K562 (cell line): ENCODE measurements around the gene CDH19. TPM values are rescaled to one million over a fixed set of nuclear protein-coding genes. Genes with fewer than 3 reads are reported as not detected.

Experiments used
- BCLAF1 ChIP-seq, 2 experiments: fragments of 450-650 bp in 1 of 2; IDR thresholded peaks; 2 replicates each; pipeline ENCODE4 v1.6.1; 2011 to 2017; ENCODE audit warnings: low read depth in 2 of 2, antibody characterized with exemption in 1 of 2, borderline replicate concordance in 1 of 2, low read length in 1 of 2, mild to moderate bottlenecking in 1 of 2, mixed read lengths in 1 of 2; ENCODE audit not compliant: control insufficient read depth in 1 of 2
- MCM3 ChIP-seq: fragments of 450-650 bp; IDR thresholded peaks from 2 replicates; pipeline ENCODE4 v1.6.1; 2016
- PHB2 ChIP-seq: fragments of 450-650 bp; IDR thresholded peaks from 2 replicates; pipeline ENCODE4 v1.6.1; 2017; ENCODE audit warnings: low read depth
- SRSF9 ChIP-seq: fragments of 200-400 bp; formaldehyde crosslinking; IDR thresholded peaks from 2 replicates; pipeline ENCODE4 v1.6.1; 2017; ENCODE audit warnings: low read depth, low read length, borderline replicate concordance
- polyA plus RNA-seq, 8 experiments: library from polyadenylated mRNA; depleted of rRNA in 4 of 8; stranded (reverse) in 5 of 8; unstranded in 3 of 8; fragments of >200 nt; fragmentation: Nextera tagmentation in 2 of 8; fragmentation: Illumina TruSeq in 1 of 8; extraction: Ambion mirVana in 2 of 8; extraction: Trizol in 1 of 8; gene quantifications; 2 replicates each; pipeline versions ENCODE4 v1.2.1 to v1.2.3, GENCODE V29; 2011 to 2014; ENCODE audit warnings: inconsistent platforms in 1 of 8, missing spikeins in 1 of 8
- total RNA-seq, 7 experiments: library from RNA; depleted of rRNA in 6 of 7; stranded (reverse); fragments of >200 nt in 6 of 7; fragmentation: Illumina TruSeq in 2 of 7; extraction: Trizol in 2 of 7; gene quantifications; 2 replicates each; pipeline versions ENCODE4 v1.2.1 to v1.2.3, GENCODE V29; 2011 to 2021; ENCODE audit warnings: low replicate concordance in 1 of 7
- TF ChIP-seq, protein P1 (sequence below), 2 experiments: fragments of 450-650 bp; IDR thresholded peaks; 2 replicates each; pipeline ENCODE4 v1.6.1; 2018; ENCODE audit warnings: mild to moderate bottlenecking in 2 of 2, low read depth in 1 of 2; ENCODE audit not compliant: partially characterized antibody in 2 of 2
- TF ChIP-seq, protein P2 (sequence below): fragments of 250-450 bp; sonication (Bioruptor Pico); IDR thresholded peaks from 2 replicates; pipeline ENCODE4 v1.9.0; 2021; ENCODE audit warnings: mild to moderate bottlenecking, inconsistent platforms

Gene CDH19
- total and polyA plus RNA-seq, 9 of the 15 experiments (the other 6 are each of a cell fraction or from before 2014, with no cell fraction given), result not detected

DNA sequence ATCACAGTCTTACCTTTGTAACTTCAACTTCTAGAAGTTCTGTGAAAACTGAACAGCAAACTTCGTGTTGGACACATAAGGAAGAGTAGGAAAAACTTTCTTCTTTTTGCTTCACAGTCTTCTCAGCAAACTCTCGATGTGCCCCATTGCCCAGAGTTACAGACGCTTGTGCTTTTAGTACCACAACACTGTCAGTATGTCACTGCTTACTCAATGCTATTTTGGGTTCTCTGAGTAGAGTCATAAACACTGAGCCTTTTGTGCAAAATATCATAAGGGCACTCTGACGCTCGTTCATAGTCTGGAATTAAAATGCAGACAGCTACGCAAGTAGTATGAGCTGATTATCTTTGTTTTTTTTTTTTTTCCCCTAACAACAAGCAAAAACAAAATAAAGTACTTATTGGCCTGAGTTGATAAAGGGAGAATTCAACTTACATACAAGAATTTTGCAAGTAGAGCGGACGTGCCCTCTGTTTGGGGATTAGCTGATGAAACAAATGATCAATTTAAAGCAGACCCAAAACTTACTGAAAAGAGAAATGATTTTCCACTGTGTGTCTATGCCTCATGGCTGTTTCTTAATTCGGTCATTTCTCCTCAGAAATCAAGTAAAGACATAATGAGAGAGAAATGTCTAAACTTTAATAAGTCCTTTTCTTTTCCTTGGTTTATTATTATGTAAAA lies at the start of gene CDH19 (continued):
- TF ChIP-seq, protein P1, sequence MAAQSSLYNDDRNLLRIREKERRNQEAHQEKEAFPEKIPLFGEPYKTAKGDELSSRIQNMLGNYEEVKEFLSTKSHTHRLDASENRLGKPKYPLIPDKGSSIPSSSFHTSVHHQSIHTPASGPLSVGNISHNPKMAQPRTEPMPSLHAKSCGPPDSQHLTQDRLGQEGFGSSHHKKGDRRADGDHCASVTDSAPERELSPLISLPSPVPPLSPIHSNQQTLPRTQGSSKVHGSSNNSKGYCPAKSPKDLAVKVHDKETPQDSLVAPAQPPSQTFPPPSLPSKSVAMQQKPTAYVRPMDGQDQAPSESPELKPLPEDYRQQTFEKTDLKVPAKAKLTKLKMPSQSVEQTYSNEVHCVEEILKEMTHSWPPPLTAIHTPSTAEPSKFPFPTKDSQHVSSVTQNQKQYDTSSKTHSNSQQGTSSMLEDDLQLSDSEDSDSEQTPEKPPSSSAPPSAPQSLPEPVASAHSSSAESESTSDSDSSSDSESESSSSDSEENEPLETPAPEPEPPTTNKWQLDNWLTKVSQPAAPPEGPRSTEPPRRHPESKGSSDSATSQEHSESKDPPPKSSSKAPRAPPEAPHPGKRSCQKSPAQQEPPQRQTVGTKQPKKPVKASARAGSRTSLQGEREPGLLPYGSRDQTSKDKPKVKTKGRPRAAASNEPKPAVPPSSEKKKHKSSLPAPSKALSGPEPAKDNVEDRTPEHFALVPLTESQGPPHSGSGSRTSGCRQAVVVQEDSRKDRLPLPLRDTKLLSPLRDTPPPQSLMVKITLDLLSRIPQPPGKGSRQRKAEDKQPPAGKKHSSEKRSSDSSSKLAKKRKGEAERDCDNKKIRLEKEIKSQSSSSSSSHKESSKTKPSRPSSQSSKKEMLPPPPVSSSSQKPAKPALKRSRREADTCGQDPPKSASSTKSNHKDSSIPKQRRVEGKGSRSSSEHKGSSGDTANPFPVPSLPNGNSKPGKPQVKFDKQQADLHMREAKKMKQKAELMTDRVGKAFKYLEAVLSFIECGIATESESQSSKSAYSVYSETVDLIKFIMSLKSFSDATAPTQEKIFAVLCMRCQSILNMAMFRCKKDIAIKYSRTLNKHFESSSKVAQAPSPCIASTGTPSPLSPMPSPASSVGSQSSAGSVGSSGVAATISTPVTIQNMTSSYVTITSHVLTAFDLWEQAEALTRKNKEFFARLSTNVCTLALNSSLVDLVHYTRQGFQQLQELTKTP (IDR thresholded peaks at IDR 0.05; ENCODE audit: low read depth in 1 of 2, partially characterized antibody in 2 of 2), result no peak
- no peak for TF ChIP-seq PHB2
- no peak for TF ChIP-seq SRSF9
- no peak for TF ChIP-seq BCLAF1 (IDR thresholded peaks at IDR 0.05; ENCODE audit: borderline replicate concordance in 1 of 2, control insufficient read depth in 1 of 2, low read depth in 2 of 2, low read length in 1 of 2)
- TF ChIP-seq, protein P2, sequence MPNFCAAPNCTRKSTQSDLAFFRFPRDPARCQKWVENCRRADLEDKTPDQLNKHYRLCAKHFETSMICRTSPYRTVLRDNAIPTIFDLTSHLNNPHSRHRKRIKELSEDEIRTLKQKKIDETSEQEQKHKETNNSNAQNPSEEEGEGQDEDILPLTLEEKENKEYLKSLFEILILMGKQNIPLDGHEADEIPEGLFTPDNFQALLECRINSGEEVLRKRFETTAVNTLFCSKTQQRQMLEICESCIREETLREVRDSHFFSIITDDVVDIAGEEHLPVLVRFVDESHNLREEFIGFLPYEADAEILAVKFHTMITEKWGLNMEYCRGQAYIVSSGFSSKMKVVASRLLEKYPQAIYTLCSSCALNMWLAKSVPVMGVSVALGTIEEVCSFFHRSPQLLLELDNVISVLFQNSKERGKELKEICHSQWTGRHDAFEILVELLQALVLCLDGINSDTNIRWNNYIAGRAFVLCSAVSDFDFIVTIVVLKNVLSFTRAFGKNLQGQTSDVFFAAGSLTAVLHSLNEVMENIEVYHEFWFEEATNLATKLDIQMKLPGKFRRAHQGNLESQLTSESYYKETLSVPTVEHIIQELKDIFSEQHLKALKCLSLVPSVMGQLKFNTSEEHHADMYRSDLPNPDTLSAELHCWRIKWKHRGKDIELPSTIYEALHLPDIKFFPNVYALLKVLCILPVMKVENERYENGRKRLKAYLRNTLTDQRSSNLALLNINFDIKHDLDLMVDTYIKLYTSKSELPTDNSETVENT (CRISPR knock-in tag), result no peak
- no peak for TF ChIP-seq MCM3
- TF ChIP-seq, all 486 proteins: peak for 0
